Keratinocyte (primary cell): ENCODE measurements around the gene DTNB. TPM values are rescaled to one million over a fixed set of nuclear protein-coding genes. Genes with fewer than 3 reads are reported as not detected.

Experiments
- DNase-seq: peaks from one replicate; pipeline ENCODE4 v3.0.0-alpha.2; 2011; ENCODE audit warnings: low read depth, missing footprints, low spot score
- FAIRE-seq: peaks from 2 replicates; lab custom pipeline; 2011; peaks lifted over from hg19 to GRCh38; lab: Jason Lieb, UNC
- H2AFZ ChIP-seq: 2 replicates; pipeline ENCODE4 v1.6.0; 2012; ENCODE audit warnings: low read length, control low read depth, inconsistent platforms; ENCODE audit not compliant: control insufficient read depth
- H3K27ac ChIP-seq: 2 replicates; pipeline ENCODE4 v1.5.1; 2011; ENCODE audit warnings: low read length; ENCODE audit not compliant: control insufficient read depth, insufficient read depth
- H3K27me3 ChIP-seq: 3 replicates; pipeline ENCODE4 v1.6.0; 2011; ENCODE audit warnings: low read length; ENCODE audit not compliant: control insufficient read depth, insufficient read depth; ENCODE audit errors: extremely low read depth
- H3K36me3 ChIP-seq, 2 experiments: 2 replicates in 1 of 2; 3 replicates in 1 of 2; pipeline ENCODE4 v1.5.1; 2011; ENCODE audit warnings: low read length in 2 of 2, mild to moderate bottlenecking in 1 of 2; ENCODE audit not compliant: control insufficient read depth in 2 of 2, insufficient read depth in 2 of 2; ENCODE audit errors: extremely low read depth in 1 of 2
- H3K4me1 ChIP-seq: 3 replicates; pipeline ENCODE4 v1.5.1; 2011; ENCODE audit warnings: low read length; ENCODE audit not compliant: control insufficient read depth, insufficient read depth; ENCODE audit errors: extremely low read depth
- H3K4me2 ChIP-seq: 3 replicates; pipeline ENCODE4 v1.6.0; 2011; ENCODE audit warnings: low read depth, low read length; ENCODE audit not compliant: control insufficient read depth, insufficient read depth; ENCODE audit errors: extremely low read depth
- H3K4me3 ChIP-seq, 3 experiments: fragments of 200-600 bp in 1 of 3; sonication (generic) in 1 of 3; 2 replicates in 2 of 3; 3 replicates in 1 of 3; pipeline ENCODE4 v1.5.1; 2011 to 2016; ENCODE audit warnings: low read length in 3 of 3, mild to moderate bottlenecking in 3 of 3, control low read depth in 2 of 3, inconsistent platforms in 1 of 3, low read depth in 1 of 3, mixed read lengths in 1 of 3, mixed run types in 1 of 3, moderate library complexity in 1 of 3; ENCODE audit not compliant: control insufficient read depth in 2 of 3, insufficient read depth in 2 of 3; ENCODE audit errors: extremely low read depth in 1 of 3
- H3K79me2 ChIP-seq: 2 replicates; pipeline ENCODE4 v1.6.0; 2012; ENCODE audit warnings: low read length; ENCODE audit not compliant: control insufficient read depth, insufficient read depth
- H3K9ac ChIP-seq: 3 replicates; pipeline ENCODE4 v1.6.0; 2011; ENCODE audit warnings: low read length; ENCODE audit not compliant: control insufficient read depth, insufficient read depth; ENCODE audit errors: extremely low read depth
- H3K9me1 ChIP-seq: 3 replicates; pipeline ENCODE4 v1.6.0; 2011; ENCODE audit warnings: low read length; ENCODE audit not compliant: control insufficient read depth, insufficient read depth; ENCODE audit errors: extremely low read depth
- H3K9me3 ChIP-seq: 2 replicates; pipeline ENCODE4 v1.5.1; 2012; ENCODE audit warnings: low read depth, low read length; ENCODE audit not compliant: control insufficient read depth
- H4K20me1 ChIP-seq: 3 replicates; pipeline ENCODE4 v1.6.0; 2011; ENCODE audit warnings: low read length; ENCODE audit not compliant: control insufficient read depth, insufficient read depth; ENCODE audit errors: extremely low read depth
- EZH2 ChIP-seq: IDR thresholded peaks from one replicate; pipeline ENCODE4 v1.6.1; 2012; ENCODE audit warnings: inconsistent platforms, mild to moderate bottlenecking, low read length, moderate library complexity
- dilution Hi-C: fragments of 300-500 bp; cut with MboI; formaldehyde crosslinking; loops from one replicate; pipeline ENCODE4 v1.7.0; 2020; ENCODE audit warnings: low sequenced_read_pairs; ENCODE audit not compliant: extremely low pct_ligation_motif_present
- polyA plus RNA-seq, 5 experiments: library from polyadenylated mRNA; depleted of rRNA in 3 of 5; stranded (reverse) in 3 of 5; stranded (forward) in 1 of 5; unstranded in 1 of 5; fragments of >200 nt; gene quantifications; 1 replicate in 1 of 5; 2 replicates in 3 of 5; 3 replicates in 1 of 5; pipeline versions ENCODE4 v1.2.1 to v1.2.3, GENCODE V29; 2011 to 2012; ENCODE audit warnings: missing spikeins in 2 of 5, low read depth in 1 of 5, low replicate concordance in 1 of 5
- TF ChIP-seq, protein P1 (sequence below), 3 experiments: IDR thresholded peaks in 1 of 3; conservative IDR thresholded peaks in 1 of 3; optimal IDR thresholded peaks in 1 of 3; 2 replicates in 2 of 3; 3 replicates in 1 of 3; pipeline versions ENCODE3 to v1.5.1; 2011; ENCODE audit warnings: low read length in 3 of 3, mild to moderate bottlenecking in 3 of 3, moderate library complexity in 2 of 3, control low read depth in 1 of 3, inconsistent platforms in 1 of 3; ENCODE audit not compliant: insufficient read depth in 2 of 3; ENCODE audit errors: extremely low read depth in 1 of 3

The DTNB gene
- polyA plus RNA-seq, 1 donor (not counting 4 experiments of a cell fraction or from before 2014, with no cell fraction given): 31.5 TPM

DNA sequence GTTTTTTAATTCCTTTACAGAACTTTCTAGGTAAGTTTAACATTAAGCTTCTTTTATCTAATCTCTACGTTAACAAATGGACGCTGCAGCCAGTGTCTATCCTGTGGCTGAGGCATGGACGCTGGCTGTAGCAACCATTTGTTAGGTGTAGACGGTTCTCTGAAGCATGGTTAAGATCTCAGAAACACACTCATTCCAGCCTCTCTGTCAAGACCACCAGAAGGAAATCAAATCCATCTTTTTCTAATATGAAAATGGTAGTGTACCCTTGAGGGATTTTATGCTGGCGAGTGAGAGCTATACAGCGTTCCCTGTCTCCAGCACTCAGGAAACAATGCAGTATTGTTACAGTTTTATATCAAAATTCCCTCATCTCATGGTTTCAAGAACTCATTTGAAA is 78.0 kb downstream of the DTNB start:
- Histone ChIP-seq H3K36me3 (peaks cover 0 to 4% of the 10 kb centered on the region in 2 experiments), H3K9me1 (no peaks in the 10 kb centered on the region), H4K20me1 (no peaks in the 10 kb centered on the region), H3K4me3 (no peak overlapping the region), H2AFZ (no peak overlapping the region), H3K9ac (no peak overlapping the region), H3K4me2 (no peak overlapping the region), H3K27me3 (no peaks in the 10 kb centered on the region), H3K9me3 (no peaks in the 10 kb centered on the region), H3K4me1 (no peaks in the 10 kb centered on the region), H3K79me2 (no peaks in the 10 kb centered on the region), H3K27ac (no peak overlapping the region)
- no peak for FAIRE-seq
- TF ChIP-seq, protein P1, sequence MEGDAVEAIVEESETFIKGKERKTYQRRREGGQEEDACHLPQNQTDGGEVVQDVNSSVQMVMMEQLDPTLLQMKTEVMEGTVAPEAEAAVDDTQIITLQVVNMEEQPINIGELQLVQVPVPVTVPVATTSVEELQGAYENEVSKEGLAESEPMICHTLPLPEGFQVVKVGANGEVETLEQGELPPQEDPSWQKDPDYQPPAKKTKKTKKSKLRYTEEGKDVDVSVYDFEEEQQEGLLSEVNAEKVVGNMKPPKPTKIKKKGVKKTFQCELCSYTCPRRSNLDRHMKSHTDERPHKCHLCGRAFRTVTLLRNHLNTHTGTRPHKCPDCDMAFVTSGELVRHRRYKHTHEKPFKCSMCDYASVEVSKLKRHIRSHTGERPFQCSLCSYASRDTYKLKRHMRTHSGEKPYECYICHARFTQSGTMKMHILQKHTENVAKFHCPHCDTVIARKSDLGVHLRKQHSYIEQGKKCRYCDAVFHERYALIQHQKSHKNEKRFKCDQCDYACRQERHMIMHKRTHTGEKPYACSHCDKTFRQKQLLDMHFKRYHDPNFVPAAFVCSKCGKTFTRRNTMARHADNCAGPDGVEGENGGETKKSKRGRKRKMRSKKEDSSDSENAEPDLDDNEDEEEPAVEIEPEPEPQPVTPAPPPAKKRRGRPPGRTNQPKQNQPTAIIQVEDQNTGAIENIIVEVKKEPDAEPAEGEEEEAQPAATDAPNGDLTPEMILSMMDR (optimal IDR thresholded peaks at IDR 0.05 in 1 of 3, IDR thresholded peaks at IDR 0.05 in 1 of 3, conservative IDR thresholded peaks at IDR 0.05 in 1 of 3; ENCODE audit: extremely low read depth in 1 of 3, insufficient read depth in 2 of 3, low read length in 3 of 3): no peak
- TF ChIP-seq EZH2: no peak
- no peak for DNase-seq
- dilution Hi-C loops: no loop called here

DNA sequence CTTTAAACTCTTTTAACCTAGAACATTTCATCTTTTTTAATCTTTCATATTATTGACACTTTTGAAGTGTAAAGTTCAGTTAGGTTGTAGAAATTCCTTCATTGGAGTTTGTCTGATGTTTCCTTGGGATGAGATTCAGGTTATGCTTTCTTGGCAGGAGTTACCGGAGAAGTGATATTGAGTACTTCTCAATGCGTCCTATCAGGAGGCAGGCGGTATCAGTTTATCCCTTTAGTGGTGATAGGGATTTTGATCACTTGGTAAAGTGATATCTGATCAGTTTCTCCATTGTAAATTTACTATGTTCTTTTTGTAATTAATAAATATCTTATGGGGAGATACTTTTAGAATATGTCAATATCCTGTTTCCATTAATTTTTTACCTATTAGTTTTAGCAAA is 78.4 kb downstream of the DTNB start:
- H3K36me3 ChIP-seq: peaks cover 0 to 2% of the 10 kb centered on the region in 2 experiments
- no peaks in the 10 kb centered on the region for H3K9me1 ChIP-seq
- H3K4me1 ChIP-seq: no peaks in the 10 kb centered on the region
- DNase-seq: no peak
- H3K27ac ChIP-seq: no peak overlapping the region
- TF ChIP-seq, protein P1 (optimal IDR thresholded peaks at IDR 0.05 in 1 of 3, IDR thresholded peaks at IDR 0.05 in 1 of 3, conservative IDR thresholded peaks at IDR 0.05 in 1 of 3; ENCODE audit: extremely low read depth in 1 of 3, insufficient read depth in 2 of 3, low read length in 3 of 3): no peak
- no peak for TF ChIP-seq EZH2
- no peak overlapping the region for H3K9ac ChIP-seq
- dilution Hi-C loops: no loop called here
- no peaks in the 10 kb centered on the region for H3K9me3 ChIP-seq
- no peak overlapping the region for H3K4me2 ChIP-seq
- H3K79me2 ChIP-seq: no peaks in the 10 kb centered on the region
- H3K27me3 ChIP-seq: no peaks in the 10 kb centered on the region
- H2AFZ ChIP-seq: no peak overlapping the region
- no peaks in the 10 kb centered on the region for H4K20me1 ChIP-seq
- no peak overlapping the region for H3K4me3 ChIP-seq
- no peak for FAIRE-seq
